HG03442 (cell line): Measurements from ENCODE around the gene MTPN.

ENCODE experiments used
- ATAC-seq: cut with Tn5 transposase; IDR thresholded peaks from one replicate; pipeline ENCODE4 v1.9.1; 2021; ENCODE audit warnings: mild to moderate bottlenecking, moderate library complexity; ENCODE audit not compliant: unreplicated experiment

The MTPN gene

DNA sequence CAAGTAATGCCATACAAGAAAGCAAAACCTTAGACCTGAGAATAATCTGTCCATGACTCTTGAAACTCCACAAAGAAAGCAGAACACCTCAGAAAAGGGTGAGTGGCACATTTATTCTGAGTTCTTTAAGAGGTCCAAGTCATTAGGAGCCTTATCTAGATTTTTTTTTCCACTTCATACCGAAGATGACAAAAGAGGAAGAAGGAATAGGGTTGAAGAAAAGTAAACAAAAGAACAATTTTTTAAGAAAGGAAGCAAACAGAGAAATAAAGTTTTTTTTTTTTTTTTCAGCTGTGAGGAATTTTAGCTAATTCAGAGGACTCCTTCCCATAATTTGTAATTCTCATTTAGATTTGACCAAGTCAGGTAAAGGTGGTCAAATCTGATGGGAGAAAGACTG, 13.1 kb upstream of the MTPN start:
- no peak for ATAC-seq

GRCh38 chr7:135981958-135982646, 4.9 kb upstream of the MTPN start:
- ATAC-seq = no peak

- ATAC-seq = peak; percentile 62
Observed at GRCh38 chr7:135980665-135981180, 3.6 kb upstream of the MTPN start.

- ATAC-seq = peak; percentile 18
Observed at GRCh38 chr7:135980012-135980551, 2.9 kb upstream of the MTPN start.

GRCh38 chr7:135979471-135980011, 2.4 kb upstream of the MTPN start:
- ATAC-seq = no peak

- ATAC-seq = no peak
Observed at GRCh38 chr7:135978624-135979023, 1.5 kb upstream of the MTPN start.

DNA sequence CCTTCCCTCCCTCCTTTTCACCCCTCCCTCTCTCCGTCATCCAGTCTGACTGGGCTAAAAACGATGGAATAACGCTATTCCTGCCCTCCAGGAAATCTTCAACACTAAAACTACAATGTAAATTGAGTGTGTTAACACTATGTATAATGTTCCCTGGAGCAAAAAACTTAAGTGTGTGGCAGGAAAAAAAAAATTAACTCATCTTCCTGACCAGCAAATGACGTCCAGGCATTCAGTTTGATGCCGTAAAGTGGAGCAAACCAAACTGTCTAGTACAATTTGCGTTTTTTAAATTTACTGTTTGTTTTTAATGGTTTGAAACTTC, 545 bp upstream of the MTPN start:
- no peak for ATAC-seq

DNA sequence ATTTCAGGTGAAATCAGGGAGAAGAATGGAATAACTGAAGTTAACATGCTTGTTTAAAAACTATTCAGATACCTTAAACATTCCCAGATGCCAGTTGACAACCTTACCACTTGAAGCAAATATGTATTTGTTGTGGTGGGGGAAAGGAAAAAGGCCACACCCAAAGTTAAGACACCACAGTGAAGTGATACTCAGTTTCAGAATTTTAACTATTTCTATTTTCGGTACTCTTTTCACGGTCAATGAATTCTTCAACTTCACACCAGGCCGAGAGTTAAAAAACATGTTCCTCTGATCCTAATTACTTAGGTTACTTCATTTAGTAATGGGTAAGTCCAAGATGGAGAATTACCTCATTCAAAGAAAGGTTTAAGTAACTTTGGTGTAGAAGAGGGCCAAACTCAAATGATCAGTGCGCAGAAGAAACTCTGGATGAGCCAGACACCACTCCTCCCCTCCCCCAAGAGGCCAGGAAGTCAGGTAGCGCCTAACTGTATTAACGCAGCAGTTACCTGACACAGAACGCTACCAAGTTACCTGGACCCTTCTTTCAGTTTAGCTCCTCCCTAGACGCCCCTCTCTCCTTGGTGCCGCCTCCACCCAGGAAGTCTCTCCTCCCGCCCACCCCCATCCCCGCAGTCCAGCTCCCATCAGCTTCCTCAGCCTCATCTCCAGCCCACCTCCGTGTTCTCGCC, 700 bp downstream of the MTPN start:
- ATAC-seq = no peak

DNA sequence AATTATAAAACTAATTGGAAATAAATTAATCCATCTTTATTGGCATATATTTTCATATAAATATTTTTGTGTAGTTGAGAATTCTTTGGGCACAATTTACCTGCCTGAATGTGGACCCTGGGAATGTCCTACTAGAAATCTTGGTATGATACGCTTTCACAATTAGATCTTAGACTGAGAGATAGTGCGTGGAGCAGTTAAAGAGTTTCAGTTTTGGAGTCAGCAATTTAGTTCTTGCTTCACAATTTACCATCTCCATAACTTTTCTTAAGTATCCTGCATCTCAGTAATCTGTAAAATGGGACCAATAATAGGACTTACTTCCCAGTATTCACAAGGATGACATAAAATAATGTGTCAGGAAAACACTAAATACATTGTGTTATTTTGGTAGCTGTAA, 2.0 kb downstream of the MTPN start:
- no peak for ATAC-seq

DNA sequence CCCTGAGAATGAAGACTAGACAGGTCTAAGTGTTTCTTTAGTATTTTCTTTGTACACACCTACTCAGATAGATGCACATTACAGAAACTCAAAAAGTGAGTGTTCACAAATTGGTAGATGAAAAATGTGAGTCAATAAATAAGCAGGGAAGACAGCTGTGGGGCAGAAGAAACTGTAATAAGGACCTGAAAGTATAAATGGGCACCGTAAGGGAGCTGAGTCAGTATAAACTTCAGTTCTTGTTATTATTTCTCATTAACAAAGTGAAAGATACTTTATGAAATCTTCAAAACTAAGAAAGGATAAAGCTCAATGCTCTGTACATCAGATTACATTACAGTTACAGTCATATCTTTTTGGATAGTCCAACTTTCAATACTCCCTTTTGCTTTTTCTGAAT, 2.5 kb downstream of the MTPN start:
- no peak for ATAC-seq

DNA sequence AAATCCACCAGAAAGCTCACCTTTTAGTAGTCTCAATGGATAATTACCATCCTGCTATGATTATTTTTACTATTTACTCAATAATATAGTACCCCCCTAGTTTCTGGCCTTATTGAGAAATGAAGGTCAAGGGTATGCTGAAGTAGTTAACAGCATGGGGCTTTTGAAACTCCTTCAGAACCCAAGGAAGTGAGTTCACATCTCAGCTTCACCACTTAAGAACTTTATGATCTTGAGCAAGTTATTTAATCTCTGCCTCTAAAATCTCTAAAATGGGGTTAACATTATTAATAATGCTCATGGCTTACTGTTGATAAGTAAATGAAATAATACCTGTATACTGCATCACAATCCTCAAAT, 5.8 kb downstream of the MTPN start:
- peak; percentile 5 for ATAC-seq

DNA sequence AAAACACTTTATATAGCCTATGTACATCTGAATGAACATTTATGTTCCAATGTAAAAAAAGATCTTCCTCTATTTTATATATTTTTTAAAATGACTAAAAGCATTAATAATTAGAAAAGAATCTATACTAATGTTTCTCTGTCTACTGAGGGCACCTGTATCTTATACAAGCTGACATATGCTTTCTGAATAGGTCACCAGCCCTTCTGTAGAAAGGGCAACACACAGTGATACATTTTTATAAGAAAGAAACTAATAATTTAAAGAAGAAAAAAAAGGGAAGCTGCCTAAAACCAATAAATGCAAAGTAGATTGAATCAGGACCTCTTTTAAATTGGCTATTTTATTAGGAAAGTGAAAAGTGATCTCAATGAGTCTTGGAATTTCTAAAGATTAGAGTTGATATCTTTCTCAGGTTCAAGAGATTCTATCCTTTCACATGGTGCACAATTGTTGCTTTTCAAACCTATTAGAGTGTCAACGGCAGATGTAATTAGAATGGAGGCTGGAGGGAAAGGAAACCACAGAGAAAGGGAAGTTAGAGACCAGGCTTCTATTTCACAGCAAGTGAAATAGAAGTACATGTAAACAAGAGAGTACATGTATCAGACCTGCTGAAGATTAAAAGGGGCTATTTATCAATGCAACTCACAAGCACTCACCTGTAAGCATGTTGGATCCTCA, 6.3 kb downstream of the MTPN start:
- ATAC-seq = peak; percentile 73

DNA sequence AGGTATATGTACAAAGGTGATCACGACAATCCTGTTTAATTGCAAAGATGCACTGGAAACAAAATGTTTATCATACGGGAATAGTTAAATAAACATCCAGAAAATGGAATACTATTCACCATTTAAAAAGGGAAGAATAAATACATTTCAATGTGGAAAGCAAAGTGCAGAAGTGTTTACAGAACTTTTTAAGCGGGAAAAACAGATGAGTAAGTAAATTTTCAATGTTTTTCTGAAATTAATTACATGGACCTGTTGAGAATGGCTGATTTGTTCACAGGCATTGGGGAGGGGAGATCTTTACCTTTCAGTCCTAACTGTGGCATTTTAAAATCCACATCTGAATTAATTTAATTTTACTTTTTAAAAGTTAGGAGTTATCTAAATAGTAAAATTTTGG, 7.1 kb downstream of the MTPN start:
- no peak for ATAC-seq

DNA sequence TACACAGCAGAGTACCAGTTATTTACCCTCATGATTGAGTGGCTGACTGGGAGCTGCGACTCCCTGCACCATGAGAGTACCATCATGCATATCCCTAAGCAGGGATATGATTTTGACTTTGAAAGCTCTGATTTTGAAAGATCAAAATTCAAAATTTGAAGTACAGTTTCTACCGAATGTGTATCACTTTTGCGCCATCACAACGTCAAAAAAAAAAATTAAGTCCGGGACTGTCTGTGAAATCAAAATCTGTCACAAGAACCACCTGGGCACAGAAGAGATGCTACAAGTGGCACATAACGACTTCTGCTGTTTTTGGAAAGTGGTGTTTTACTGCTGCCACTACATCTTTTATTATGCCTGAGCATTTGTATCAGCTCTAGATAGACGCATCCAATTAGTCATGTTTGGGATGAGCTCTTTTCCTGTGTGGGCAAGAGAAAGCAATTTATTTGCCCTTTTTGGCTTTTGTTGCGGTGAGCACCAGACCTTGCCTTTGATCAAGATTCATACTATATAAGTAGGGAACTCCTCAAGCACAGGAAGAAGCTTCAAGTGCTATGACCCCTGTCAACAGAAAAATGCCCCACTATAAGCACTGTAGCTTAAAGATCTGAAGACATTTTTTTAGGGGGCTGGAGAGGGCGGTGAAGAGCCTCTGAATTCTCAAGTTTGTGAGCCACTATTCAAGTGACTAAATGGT, 10.7 kb downstream of the MTPN start:
- no peak for ATAC-seq

GRCh38 chr7:135965602-135966001, 11.6 kb downstream of the MTPN start:
- peak; percentile 63 for ATAC-seq

GRCh38 chr7:135964791-135965190, 12.4 kb downstream of the MTPN start:
- no peak for ATAC-seq

GRCh38 chr7:135964274-135964673, 12.9 kb downstream of the MTPN start:
- no peak for ATAC-seq

- ATAC-seq = no peak
Observed at GRCh38 chr7:135962802-135963201, 14.4 kb downstream of the MTPN start.

GRCh38 chr7:135960709-135961451, 16.3 kb downstream of the MTPN start:
- ATAC-seq = no peak

- no peak for ATAC-seq
Observed at GRCh38 chr7:135959646-135960363, 17.4 kb downstream of the MTPN start.
